K562 (cell line): ENCODE measurements around the gene QRFP. TPM values are rescaled to one million over a fixed set of nuclear protein-coding genes. Genes with fewer than 3 reads are reported as not detected.

Experiments used
- ATAC-seq: fragments of 200-7000 bp; cut with Tn5 transposase; 3 replicates; pipeline ENCODE4 v1.9.1; 2020; ENCODE audit warnings: moderate library complexity
- BruUV-seq: library from RNA; stranded (reverse); fragments of 400-500 nt; replicated peaks from 2 replicates; lab custom pipeline; 2021; lab: Mats Ljungman, UMichigan
- CTCF ChIA-PET: fragments of 300-600 bp; formaldehyde crosslinking; extraction: SDS; loops from one replicate; lab custom pipeline; 2021; ENCODE audit warnings: low intra/inter-chr PET ratio; lab: Yijun Ruan, JAX
- POLR2A ChIA-PET: fragments of 300-600, 350-650 bp; sonication (Branson Sonifier 250); formaldehyde crosslinking; extraction: SDS; loops from one replicate; lab custom pipeline; 2021; ENCODE audit warnings: antibody characterized with exemption, inconsistent platforms; lab: Yijun Ruan, JAX
- DNase-seq, 4 experiments: peaks; one replicate each; pipeline versions ENCODE4 v3.0.0 to v3.0.0-alpha.2; 2011 to 2018; ENCODE audit warnings: low spot score in 3 of 4, mixed read lengths in 3 of 4; ENCODE audit errors: extremely low read depth in 1 of 4
- FAIRE-seq: peaks from 2 replicates; lab custom pipeline; 2011; peaks lifted over from hg19 to GRCh38; lab: Jason Lieb, UNC
- H2AFZ ChIP-seq: 2 replicates; pipeline ENCODE4 v1.6.0; 2011; ENCODE audit warnings: low read depth, low read length, control low read depth, inconsistent platforms
- H3K27ac ChIP-seq: fragments of 200-600 bp; 3 replicates; pipeline ENCODE4 v1.8.0; 2011; ENCODE audit warnings: low read depth, mild to moderate bottlenecking, control low read depth, inconsistent platforms, low read length, moderate library complexity, mixed read lengths; ENCODE audit errors: extremely low read depth
- H3K27me3 ChIP-seq, 2 experiments: fragments of 300-600 bp in 1 of 2; 2 replicates in 1 of 2; 3 replicates in 1 of 2; pipeline versions ENCODE4 v1.6.0 to v1.8.0; 2011; ENCODE audit warnings: inconsistent platforms in 2 of 2, low read length in 2 of 2, mild to moderate bottlenecking in 1 of 2, mixed read lengths in 1 of 2, moderate library complexity in 1 of 2; ENCODE audit not compliant: control insufficient read depth in 2 of 2, insufficient read depth in 2 of 2
- H3K36me3 ChIP-seq: fragments of 300-600 bp; 3 replicates; pipeline ENCODE4 v1.8.0; 2011; ENCODE audit warnings: mild to moderate bottlenecking, low read length, inconsistent platforms; ENCODE audit not compliant: control insufficient read depth, insufficient read depth
- H3K4me1 ChIP-seq, 2 experiments: fragments of 200-600 bp in 1 of 2; replicated peaks in 1 of 2; 2 replicates in 1 of 2; 3 replicates in 1 of 2; pipeline versions ENCODE4 v1.5.1 to v1.8.0; 2011; ENCODE audit warnings: inconsistent platforms in 2 of 2, low read length in 2 of 2, mild to moderate bottlenecking in 1 of 2, mixed read lengths in 1 of 2, moderate library complexity in 1 of 2; ENCODE audit not compliant: control insufficient read depth in 2 of 2, insufficient read depth in 2 of 2
- H3K4me2 ChIP-seq: 2 replicates; pipeline ENCODE4 v1.6.1; 2011; ENCODE audit warnings: low read length, control low read depth, inconsistent platforms, mixed read lengths; ENCODE audit not compliant: insufficient read depth
- H3K4me3 ChIP-seq: fragments of 200-600 bp; sonication (generic), shearing (Covaris generic); 2 replicates; pipeline ENCODE4 v1.5.1; 2016; ENCODE audit warnings: control low read depth, inconsistent platforms
- H3K79me2 ChIP-seq: fragments of 200-600 bp; 3 replicates; pipeline ENCODE4 v1.8.0; 2011; ENCODE audit warnings: low read length, inconsistent platforms; ENCODE audit not compliant: control insufficient read depth, insufficient read depth
- H3K9ac ChIP-seq, 2 experiments: 2 replicates each; pipeline versions ENCODE4 v1.6.0 to v1.6.1; 2011; ENCODE audit warnings: low read depth in 2 of 2, low read length in 2 of 2, control low read depth in 1 of 2, inconsistent platforms in 1 of 2, mild to moderate bottlenecking in 1 of 2, mixed read lengths in 1 of 2; ENCODE audit not compliant: insufficient read depth in 1 of 2
- H3K9me1 ChIP-seq: one replicate; pipeline ENCODE4 v1.6.0; 2011; ENCODE audit warnings: inconsistent platforms, mild to moderate bottlenecking, low read length, moderate library complexity; ENCODE audit not compliant: control insufficient read depth, insufficient read depth
- H3K9me3 ChIP-seq: replicated peaks from 2 replicates; pipeline ENCODE4 v1.5.1; 2011; ENCODE audit warnings: low read depth, low read length, inconsistent platforms; ENCODE audit not compliant: control insufficient read depth, insufficient read depth
- H4K20me1 ChIP-seq: replicated peaks from 2 replicates; pipeline ENCODE4 v1.6.1; 2011; ENCODE audit warnings: low read length, inconsistent platforms, mixed read lengths; ENCODE audit not compliant: control insufficient read depth, insufficient read depth
- CGGBP1 ChIP-seq: fragments of 250-450 bp; sonication (Bioruptor Pico); IDR thresholded peaks from 2 replicates; pipeline ENCODE4 v1.9.0; 2021; ENCODE audit warnings: mild to moderate bottlenecking
- CTCF ChIP-seq, 3 experiments: IDR thresholded peaks in 2 of 3; conservative IDR thresholded peaks in 1 of 3; 2 replicates each; pipeline ENCODE4 v1.5.1; 2011 to 2012; ENCODE audit warnings: low read length in 3 of 3, mild to moderate bottlenecking in 3 of 3, control low read depth in 2 of 3, improper control_type of control experiment in 1 of 3, inconsistent platforms in 1 of 3, low read depth in 1 of 3, mixed read lengths in 1 of 3, moderate library complexity in 1 of 3; ENCODE audit not compliant: insufficient read depth in 2 of 3
- DIDO1 ChIP-seq: fragments of 450-650 bp; IDR thresholded peaks from 2 replicates; pipeline ENCODE4 v1.6.1; 2016; ENCODE audit warnings: low read depth, missing biosample characterization, missing genetic modification characterization
- EGR1 ChIP-seq: fragments of 450-650 bp; conservative IDR thresholded peaks from 2 replicates; pipeline ENCODE4 v1.6.1; 2017; ENCODE audit warnings: mild to moderate bottlenecking
- ILF3 ChIP-seq: fragments of 450-650 bp; IDR thresholded peaks from 2 replicates; pipeline ENCODE4 v1.6.1; 2018; ENCODE audit warnings: antibody characterized with exemption, mild to moderate bottlenecking, moderate library complexity, borderline replicate concordance
- KDM1A ChIP-seq, 2 experiments: fragments of 450-650 bp; IDR thresholded peaks; 2 replicates each; pipeline ENCODE4 v1.6.1; 2016; ENCODE audit warnings: mild to moderate bottlenecking in 2 of 2
- MYC ChIP-seq, 2 experiments: fragments of 250-450 bp in 1 of 2; sonication (Bioruptor Pico) in 1 of 2; IDR thresholded peaks; 2 replicates each; pipeline versions ENCODE4 v1.5.1 to v1.6.1; 2012 to 2021; ENCODE audit warnings: low read depth in 2 of 2, borderline replicate concordance in 1 of 2, improper control_type of control experiment in 1 of 2, low read length in 1 of 2, mild to moderate bottlenecking in 1 of 2, moderate library complexity in 1 of 2
- PURB ChIP-seq: sonication (generic); formaldehyde crosslinking; IDR thresholded peaks from 2 replicates; pipeline ENCODE4 v1.9.0; 2021; ENCODE audit warnings: low read depth, mild to moderate bottlenecking, missing genetic modification reagents
- RCOR1 ChIP-seq, 2 experiments: IDR thresholded peaks; 2 replicates each; pipeline ENCODE4 v1.6.1; 2012; ENCODE audit warnings: low read depth in 2 of 2, low read length in 2 of 2, borderline replicate concordance in 1 of 2, improper control_type of control experiment in 1 of 2
- SP2 ChIP-seq: IDR thresholded peaks from 2 replicates; pipeline ENCODE4 v1.6.1; 2011; ENCODE audit warnings: mild to moderate bottlenecking, low read depth, low read length, moderate library complexity; ENCODE audit not compliant: poor library complexity, severe bottlenecking; ENCODE audit errors: extremely low read depth
- SREBF1 ChIP-seq: fragments of 150-350 bp; IDR thresholded peaks from 2 replicates; pipeline ENCODE4 v1.6.1; 2014; ENCODE audit warnings: antibody characterized with exemption, low read depth, low read length, borderline replicate concordance
- ZFP36 ChIP-seq: fragments of 150-350 bp; IDR thresholded peaks from 2 replicates; pipeline ENCODE4 v1.6.1; 2018; ENCODE audit warnings: low read length, low read depth; ENCODE audit not compliant: partially characterized antibody
- ZNF507 ChIP-seq: conservative IDR thresholded peaks from 2 replicates; pipeline ENCODE4 v1.6.1; 2017; ENCODE audit warnings: missing genetic modification characterization, missing compliant biosample characterization
- ZZZ3 ChIP-seq: fragments of 450-650 bp; IDR thresholded peaks from 2 replicates; pipeline ENCODE4 v1.6.1; 2016; ENCODE audit warnings: antibody characterized with exemption, mild to moderate bottlenecking, moderate library complexity
- WGBS: fragments of 100-300 bp; shearing (Covaris generic); methylation state at CpG from one replicate; pipeline ENCODE4 v1.1.6; 2016; ENCODE audit warnings: low coverage, mixed read lengths; ENCODE audit not compliant: insufficient coverage; ENCODE audit errors: missing lambda C conversion rate; 5-methylcytosine and 5-hydroxymethylcytosine counted together
- in situ Hi-C: fragments of 300-500 bp; cut with MboI; formaldehyde crosslinking; loops from 4 replicates; pipeline ENCODE4 v1.15.0; 2018; ENCODE audit warnings: inconsistent platforms, mixed read lengths
- intact Hi-C: fragments of 100-400 bp; cut with micrococcal nuclease; formaldehyde crosslinking; loops from 2 replicates; pipeline ENCODE4 v1.14.2; 2022
- polyA plus RNA-seq, 8 experiments: library from polyadenylated mRNA; depleted of rRNA in 4 of 8; stranded (reverse) in 5 of 8; unstranded in 3 of 8; fragments of >200 nt; fragmentation: Nextera tagmentation in 2 of 8; fragmentation: Illumina TruSeq in 1 of 8; extraction: Ambion mirVana in 2 of 8; extraction: Trizol in 1 of 8; gene quantifications; 2 replicates each; pipeline versions ENCODE4 v1.2.1 to v1.2.3, GENCODE V29; 2011 to 2014; ENCODE audit warnings: inconsistent platforms in 1 of 8, missing spikeins in 1 of 8
- total RNA-seq, 7 experiments: library from RNA; depleted of rRNA in 6 of 7; stranded (reverse); fragments of >200 nt in 6 of 7; fragmentation: Illumina TruSeq in 2 of 7; extraction: Trizol in 2 of 7; gene quantifications; 2 replicates each; pipeline versions ENCODE4 v1.2.1 to v1.2.3, GENCODE V29; 2011 to 2021; ENCODE audit warnings: low replicate concordance in 1 of 7

QRFP gene
- total and polyA plus RNA-seq, 9 of the 15 experiments (the other 6 are each of a cell fraction or from before 2014, with no cell fraction given), result not detected

GRCh38 chr9:130904070-130905044 lies 7.7 kb upstream of the QRFP start:
- intact Hi-C loops, result no loop called here
- ATAC-seq (peak; percentile 3; the same call in 1 of the 3 replicates), DNase-seq (peak in 3 of 4 experiments; percentile 69 to 82 (median 72)), FAIRE-seq (no peak)
- H3K9me3 ChIP-seq, result no peaks in the 10 kb centered on the region
- ChIA-PET POLR2A (interaction anchor here (0.6 to 25.7 kb wide), 10 partner anchors 11 to 113 kb away, joined by 3 to 582 read pairs (median 5); partner anchors contain the start of gene QRFP), CTCF (no interaction called here)
- H3K27me3 ChIP-seq, result peaks cover 94 to 95% of the 10 kb centered on the region in 2 experiments
- no peaks in the 10 kb centered on the region for H3K79me2 ChIP-seq
- no peak overlapping the region for H3K4me2 ChIP-seq
- no peaks in the 10 kb centered on the region for H3K36me3 ChIP-seq
- H4K20me1 ChIP-seq, result peaks cover 91% of the 10 kb centered on the region
- in situ Hi-C loops, result no loop called here
- no TSS peak for BruUV-seq
- H3K27ac ChIP-seq, result no peak overlapping the region
- peaks cover 18% of the 10 kb centered on the region for H3K9me1 ChIP-seq
- no peak overlapping the region for H3K4me3 ChIP-seq
- 14% methylated on average over 48 of the region's 48 CpGs for WGBS
- no peak overlapping the region for H2AFZ ChIP-seq
- peak overlapping the region in 1 of 2 experiments; percentile 0; a peak in 1 of 4 replicates for H3K9ac ChIP-seq
- peaks cover 0 to 61% of the 10 kb centered on the region in 2 experiments; a peak in 2 of 5 replicates for H3K4me1 ChIP-seq
- TF ChIP-seq ILF3 (no peak), DIDO1 (tag) (no peak), KDM1A (IDR thresholded peaks at IDR 0.05) (no peak), SREBF1 (0 out of 2 replicates have a peak, but pooled peaks have one; percentile 14), EGR1 (no peak), RCOR1 (IDR thresholded peaks at IDR 0.05; ENCODE audit: borderline replicate concordance in 1 of 2, low read depth in 2 of 2, low read length in 2 of 2) (0 out of 4 replicates have a peak, but pooled peaks of 1 of the 2 experiments have one; percentile 4), ZZZ3 (no peak), SP2 (peak; percentile 11), ZNF507 (tag) (no peak), MYC (IDR thresholded peaks at IDR 0.05; ENCODE audit: low read depth, low read length) (0 out of 2 replicates have a peak, but pooled peaks have one; percentile 41), MYC (CRISPR knock-in tag; IDR thresholded peaks at IDR 0.05; ENCODE audit: borderline replicate concordance, low read depth) (no peak), PURB (no peak), CTCF (IDR thresholded peaks at IDR 0.05 in 2 of 3, conservative IDR thresholded peaks at IDR 0.05 in 1 of 3; ENCODE audit: insufficient read depth in 2 of 3, low read depth in 1 of 3, low read length in 3 of 3) (0 out of 6 replicates have a peak, but pooled peaks of 1 of the 3 experiments have one; percentile 5), CGGBP1 (CRISPR knock-in tag) (no peak), ZFP36 (no peak)
